Activated CD4-positive, alpha-beta memory T cell treated with anti-CD3 and anti-CD28 coated beads, Interleukin-2, amount 10 ng/mL, durations not matched to agents 7 days and 5 days (primary cell): ENCODE measurements around the gene LZTR1. TPM values are rescaled to one million over a fixed set of nuclear protein-coding genes. Genes with fewer than 3 reads are reported as not detected.
A peak's percentile ranks its signal among the peaks of the same experiment; 100 is the strongest.

Source experiments
- CTCF ChIA-PET: fragments of 350-600 bp; sonication (Branson Sonifier 250); formaldehyde crosslinking; loops from one replicate; lab custom pipeline; 2021; ENCODE audit warnings: antibody characterized with exemption, inconsistent platforms; lab: Charles Lee
- POLR2A ChIA-PET: fragments of 350-600 bp; sonication (Branson Sonifier 250); formaldehyde crosslinking; loops from one replicate; lab custom pipeline; 2021; ENCODE audit warnings: antibody characterized with exemption; lab: Charles Lee
- DNase-seq: peaks from one replicate; pipeline ENCODE4 v3.0.0-alpha.2; 2020
- H3K27ac Mint-ChIP-seq: one replicate; pipeline ENCODE4 v1.8.0; 2021; ENCODE audit warnings: mild to moderate bottlenecking, mixed read lengths
- H3K27me3 Mint-ChIP-seq: one replicate; pipeline ENCODE4 v1.8.0; 2021; ENCODE audit warnings: mixed read lengths
- H3K36me3 Mint-ChIP-seq: one replicate; pipeline ENCODE4 v1.8.0; 2021; ENCODE audit warnings: low read depth, mixed read lengths
- H3K4me1 Mint-ChIP-seq: one replicate; pipeline ENCODE4 v1.8.0; 2021; ENCODE audit warnings: mixed read lengths
- H3K4me3 Mint-ChIP-seq: one replicate; pipeline ENCODE4 v1.8.0; 2021; ENCODE audit warnings: mild to moderate bottlenecking, mixed read lengths
- H3K9me3 Mint-ChIP-seq: one replicate; pipeline ENCODE4 v1.8.0; 2021; ENCODE audit warnings: mixed read lengths
- total RNA-seq, 2 experiments: library from RNA; stranded (reverse); gene quantifications; one replicate each; pipeline ENCODE4 v1.2.3, GENCODE V29; 2021

LZTR1 gene
- total RNA-seq, 2 experiments from 2014 or later: 53.3 to 60.3 TPM

- no peak overlapping the region for H3K27ac Mint-ChIP-seq
- no peaks in the 10 kb centered on the region for H3K9me3 Mint-ChIP-seq
- ChIA-PET POLR2A (interaction anchor here (1.4 kb wide), 1 partner anchor 28 kb away, joined by 3 read pairs; no protein-coding TSS in a partner anchor), CTCF (interaction anchor here (0.9 to 1.2 kb wide), 2 partner anchors 8 to 68 kb away, joined by 4 to 8 read pairs; no protein-coding TSS in a partner anchor)
- peaks cover 11% of the 10 kb centered on the region for H3K27me3 Mint-ChIP-seq
- H3K4me1 Mint-ChIP-seq: peaks cover 12% of the 10 kb centered on the region
- DNase-seq: no peak
- peaks cover 37% of the 10 kb centered on the region for H3K36me3 Mint-ChIP-seq
- H3K4me3 Mint-ChIP-seq: no peak overlapping the region
These were observed 28.8 kb upstream of the LZTR1 start for GRCh38 chr22:20953342-20953608.

DNA sequence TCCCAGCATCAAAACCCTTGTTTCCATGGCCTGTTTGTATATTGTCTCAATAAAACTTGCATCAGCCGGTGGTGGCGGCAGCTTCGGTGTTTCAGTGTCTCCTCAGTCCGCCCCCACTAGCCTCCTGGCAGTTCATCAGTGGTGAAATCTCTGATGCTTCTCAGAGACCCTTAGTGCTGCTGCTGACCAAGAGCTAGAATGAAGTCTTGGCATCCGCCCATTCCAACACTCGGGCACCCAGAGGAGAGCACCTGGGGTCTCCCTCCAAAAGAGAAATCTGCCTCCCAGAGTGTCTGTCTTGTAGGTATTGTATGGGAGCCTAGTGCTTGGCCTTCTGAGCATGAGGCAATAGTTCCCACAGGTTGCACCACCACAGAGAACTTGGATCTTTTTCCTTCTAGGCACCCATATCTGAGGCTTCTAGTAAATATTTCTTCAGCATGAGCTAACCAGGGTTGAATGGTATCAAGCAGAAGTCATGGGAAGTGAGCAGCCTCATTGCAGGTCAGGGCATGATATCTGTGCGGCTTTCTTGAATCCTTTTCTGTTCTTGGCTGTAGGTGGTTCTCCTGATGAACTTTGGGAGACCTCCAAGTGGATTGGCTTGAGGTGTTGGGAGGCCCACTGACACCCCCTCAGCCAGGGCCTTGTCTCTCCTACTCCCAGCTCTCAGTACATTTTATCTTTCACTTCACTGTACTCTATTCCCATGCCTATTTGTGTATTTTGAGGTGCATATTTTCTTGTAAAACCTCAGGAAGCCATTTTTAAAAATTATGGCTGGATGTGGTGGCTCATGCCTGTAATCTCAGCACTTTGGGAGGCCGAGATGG is 28.2 kb upstream of the LZTR1 start:
- Mint-ChIP-seq H3K4me1 (peaks cover 12% of the 10 kb centered on the region), H3K4me3 (no peak overlapping the region), H3K27me3 (peaks cover 13% of the 10 kb centered on the region), H3K9me3 (no peaks in the 10 kb centered on the region), H3K27ac (no peak overlapping the region), H3K36me3 (peaks cover 36% of the 10 kb centered on the region)
- POLR2A ChIA-PET: interaction anchor here (1.4 kb wide), 1 partner anchor 28 kb away, joined by 3 read pairs; no protein-coding TSS in a partner anchor
- DNase-seq: no peak
- CTCF ChIA-PET: interaction anchor here (1.2 kb wide), 1 partner anchor 68 kb away, joined by 4 read pairs; no protein-coding TSS in a partner anchor

GRCh38 chr22:20955548-20955947 is 26.5 kb upstream of the LZTR1 start:
- Mint-ChIP-seq H3K9me3 (no peaks in the 10 kb centered on the region), H3K27me3 (peaks cover 20% of the 10 kb centered on the region), H3K36me3 (peaks cover 27% of the 10 kb centered on the region), H3K4me3 (no peak overlapping the region), H3K27ac (no peak overlapping the region), H3K4me1 (peaks cover 4% of the 10 kb centered on the region)
- POLR2A ChIA-PET: no interaction called here
- no peak for DNase-seq
- CTCF ChIA-PET: interaction anchor here (1.0 kb wide), 1 partner anchor 17 kb away, joined by 5 read pairs; no protein-coding TSS in a partner anchor

GRCh38 chr22:20956258-20957101 is 25.6 kb upstream of the LZTR1 start:
- Mint-ChIP-seq H3K36me3 (peaks cover 23% of the 10 kb centered on the region), H3K9me3 (no peaks in the 10 kb centered on the region), H3K27ac (no peak overlapping the region), H3K4me1 (peaks cover 4% of the 10 kb centered on the region), H3K4me3 (no peak overlapping the region), H3K27me3 (peaks cover 21% of the 10 kb centered on the region)
- ChIA-PET CTCF (no interaction called here), POLR2A (interaction anchor here (0.9 kb wide), 2 partner anchors 8 to 47 kb away, joined by 3 read pairs; no protein-coding TSS in a partner anchor)
- DNase-seq: no peak

DNA sequence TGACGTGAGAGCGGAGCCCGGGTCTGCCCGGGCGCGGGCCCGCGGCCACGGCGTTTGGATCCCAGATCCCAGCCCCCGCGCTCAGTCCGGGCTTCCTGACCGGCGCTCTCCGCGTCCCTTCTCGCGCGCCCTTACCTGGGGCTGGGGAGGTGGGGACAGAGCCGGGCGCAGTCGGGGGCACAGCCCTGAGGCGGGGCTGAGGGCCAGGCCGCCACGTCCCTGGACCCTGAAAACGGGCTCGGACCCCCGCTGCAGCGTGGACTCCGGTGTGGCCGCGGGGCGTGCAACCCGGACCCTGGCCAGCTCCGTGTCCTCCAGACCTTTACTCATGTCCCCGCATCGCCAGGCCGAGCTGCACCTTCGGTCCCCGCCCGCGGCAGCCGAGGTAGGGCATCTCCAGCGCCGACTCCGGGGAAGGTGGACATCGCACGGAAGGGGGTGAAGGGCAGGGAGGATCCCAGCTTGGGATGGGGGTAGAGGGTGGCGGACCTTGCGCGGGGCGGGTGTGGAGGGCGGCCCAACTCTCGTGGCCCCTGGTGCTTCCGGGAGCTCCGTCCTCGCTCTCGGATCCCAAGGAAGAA is 24.9 kb upstream of the LZTR1 start:
- peak overlapping the region; percentile 48 for H3K4me3 Mint-ChIP-seq
- ChIA-PET POLR2A (interaction anchor here (0.5 to 0.9 kb wide), 3 partner anchors 9 to 425 kb away, joined by 3 to 4 read pairs (median 3); no protein-coding TSS in a partner anchor), CTCF (no interaction called here)
- peaks cover 18% of the 10 kb centered on the region for H3K36me3 Mint-ChIP-seq
- DNase-seq: no peak
- H3K9me3 Mint-ChIP-seq: no peaks in the 10 kb centered on the region
- H3K27me3 Mint-ChIP-seq: peaks cover 21% of the 10 kb centered on the region
- H3K4me1 Mint-ChIP-seq: peaks cover 4% of the 10 kb centered on the region
- no peak overlapping the region for H3K27ac Mint-ChIP-seq

- Mint-ChIP-seq H3K4me3 (peak overlapping the region; percentile 48), H3K9me3 (no peaks in the 10 kb centered on the region), H3K36me3 (peaks cover 12% of the 10 kb centered on the region), H3K27ac (no peak overlapping the region), H3K27me3 (peaks cover 21% of the 10 kb centered on the region), H3K4me1 (peaks cover 4% of the 10 kb centered on the region)
- CTCF ChIA-PET: interaction anchor here (0.6 to 1.2 kb wide), 4 partner anchors 11 to 409 kb away, joined by 3 to 4 read pairs (median 3); no protein-coding TSS in a partner anchor
- POLR2A ChIA-PET: interaction anchor here (0.5 to 0.9 kb wide), 2 partner anchors 9 to 426 kb away, joined by 3 to 4 read pairs; no protein-coding TSS in a partner anchor
- no peak for DNase-seq
These were observed 24.2 kb upstream of the LZTR1 start for GRCh38 chr22:20957683-20958431.

- Mint-ChIP-seq H3K9me3 (no peaks in the 10 kb centered on the region), H3K4me3 (no peak overlapping the region), H3K36me3 (no peaks in the 10 kb centered on the region), H3K27me3 (peaks cover 31% of the 10 kb centered on the region), H3K4me1 (peaks cover 10% of the 10 kb centered on the region), H3K27ac (no peak overlapping the region)
- DNase-seq: no peak
- ChIA-PET POLR2A (no interaction called here), CTCF (interaction anchor here (0.9 to 1.7 kb wide), 2 partner anchors 22 to 143 kb away, joined by 3 to 5 read pairs; no protein-coding TSS in a partner anchor)
These were observed 22.3 kb upstream of the LZTR1 start for GRCh38 chr22:20959578-20960461.

DNA sequence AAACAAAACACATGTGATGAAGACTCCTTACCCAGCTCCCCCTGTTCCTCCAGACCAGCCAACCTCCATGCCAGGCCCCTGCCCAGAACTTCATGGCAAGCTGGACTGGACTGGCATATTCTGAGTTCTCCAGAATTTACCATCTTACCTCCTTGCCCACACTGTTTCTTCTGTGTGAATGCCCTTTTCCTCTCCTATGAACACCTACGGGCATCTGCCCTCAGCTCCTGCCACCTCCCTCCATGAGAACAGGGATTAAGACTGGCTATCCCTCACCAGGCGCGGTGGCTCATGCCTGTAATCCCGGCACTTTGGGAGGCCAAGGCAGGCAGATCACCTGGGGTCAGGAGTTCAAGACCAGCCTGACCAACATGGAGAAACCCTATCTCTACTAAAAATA is 21.5 kb upstream of the LZTR1 start:
- Mint-ChIP-seq H3K36me3 (no peaks in the 10 kb centered on the region), H3K9me3 (no peaks in the 10 kb centered on the region), H3K27me3 (peaks cover 34% of the 10 kb centered on the region), H3K4me1 (peaks cover 10% of the 10 kb centered on the region), H3K27ac (no peak overlapping the region), H3K4me3 (no peak overlapping the region)
- ChIA-PET POLR2A (no interaction called here), CTCF (interaction anchor here (0.9 to 1.7 kb wide), 2 partner anchors 23 to 142 kb away, joined by 3 to 5 read pairs; no protein-coding TSS in a partner anchor)
- no peak for DNase-seq

DNA sequence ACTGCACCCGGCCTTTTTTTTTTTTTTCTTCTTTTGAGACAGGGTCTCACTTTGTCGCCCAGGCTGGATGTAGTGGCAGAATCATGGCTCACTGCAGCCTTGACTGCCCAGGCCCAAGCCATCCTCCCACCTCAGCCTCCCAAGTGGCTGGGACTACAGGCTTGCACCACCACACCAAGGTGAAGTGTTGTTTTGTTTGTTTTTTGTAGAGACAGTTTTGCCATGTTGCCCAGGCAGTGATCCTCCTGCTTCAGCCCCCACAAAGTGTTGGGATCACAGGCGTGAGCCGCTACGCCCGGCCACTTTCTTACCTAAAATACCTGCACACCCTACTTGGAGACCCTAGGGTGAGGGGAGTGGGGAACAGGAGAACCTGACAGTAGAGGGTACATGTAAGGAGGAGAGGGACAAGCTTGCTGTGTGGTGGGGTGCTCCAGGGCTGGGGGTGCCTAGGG is 19.6 kb upstream of the LZTR1 start:
- Mint-ChIP-seq H3K4me1 (peaks cover 7% of the 10 kb centered on the region), H3K9me3 (no peaks in the 10 kb centered on the region), H3K36me3 (no peaks in the 10 kb centered on the region), H3K27ac (no peak overlapping the region), H3K27me3 (peaks cover 33% of the 10 kb centered on the region), H3K4me3 (no peak overlapping the region)
- DNase-seq: no peak
- ChIA-PET POLR2A (no interaction called here), CTCF (interaction anchor here (0.7 to 1.5 kb wide), 3 partner anchors 10 to 51 kb away, joined by 4 to 8 read pairs (median 4); no protein-coding TSS in a partner anchor)

GRCh38 chr22:20963201-20964052 is 18.7 kb upstream of the LZTR1 start:
- peaks cover 25% of the 10 kb centered on the region for H3K27me3 Mint-ChIP-seq
- no peak overlapping the region for H3K27ac Mint-ChIP-seq
- H3K4me1 Mint-ChIP-seq: peaks cover 5% of the 10 kb centered on the region
- no peaks in the 10 kb centered on the region for H3K36me3 Mint-ChIP-seq
- DNase-seq: no peak
- no peak overlapping the region for H3K4me3 Mint-ChIP-seq
- POLR2A ChIA-PET: no interaction called here
- no peaks in the 10 kb centered on the region for H3K9me3 Mint-ChIP-seq
- CTCF ChIA-PET: no interaction called here
